Nephron progenitor cell (in vitro differentiated cells): Measurements from ENCODE around the gene C1QL1.

ENCODE experiments used
- DNase-seq: peaks from one replicate; pipeline ENCODE4 v3.0.0; 2021
- H3K27ac Mint-ChIP-seq: 2 replicates; pipeline ENCODE4 v1.8.0; 2021; ENCODE audit warnings: mild to moderate bottlenecking, moderate library complexity, mixed read lengths
- H3K27me3 Mint-ChIP-seq: 2 replicates; pipeline ENCODE4 v1.8.0; 2021; ENCODE audit warnings: mild to moderate bottlenecking, low read depth, mixed read lengths; ENCODE audit not compliant: poor library complexity
- H3K36me3 Mint-ChIP-seq: 2 replicates; pipeline ENCODE4 v1.8.0; 2021; ENCODE audit warnings: low read depth, mixed read lengths
- H3K4me1 Mint-ChIP-seq: 2 replicates; pipeline ENCODE4 v1.8.0; 2021; ENCODE audit warnings: mixed read lengths
- H3K4me3 Mint-ChIP-seq: 2 replicates; pipeline ENCODE4 v1.8.0; 2021; ENCODE audit warnings: mild to moderate bottlenecking, moderate library complexity, mixed read lengths
- H3K9me3 Mint-ChIP-seq: 2 replicates; pipeline ENCODE4 v1.8.0; 2021; ENCODE audit warnings: mild to moderate bottlenecking, moderate library complexity, mixed read lengths
- CTCF ChIP-seq: fragments of 200-600 bp; sonication (generic); IDR thresholded peaks from 2 replicates; pipeline ENCODE4 v1.5.0; 2021; ENCODE audit warnings: antibody characterized with exemption

C1QL1 gene

GRCh38 chr17:44932096-44932786 is 35.9 kb downstream of the C1QL1 start:
- Mint-ChIP-seq H3K27me3 (no peaks in the 10 kb centered on the region), H3K4me3 (no peak overlapping the region), H3K9me3 (no peaks in the 10 kb centered on the region), H3K4me1 (no peaks in the 10 kb centered on the region), H3K27ac (peak overlapping the region; percentile 89), H3K36me3 (peaks cover 41% of the 10 kb centered on the region)
- DNase-seq = no peak
- TF ChIP-seq CTCF = no peak

GRCh38 chr17:44931376-44931775 is 36.7 kb downstream of the C1QL1 start:
- no peak for DNase-seq
- Mint-ChIP-seq H3K27ac (no peak overlapping the region), H3K4me1 (no peaks in the 10 kb centered on the region), H3K4me3 (no peak overlapping the region), H3K27me3 (no peaks in the 10 kb centered on the region), H3K9me3 (no peaks in the 10 kb centered on the region), H3K36me3 (peaks cover 38% of the 10 kb centered on the region)
- TF ChIP-seq CTCF = no peak

GRCh38 chr17:44930667-44931066 is 37.4 kb downstream of the C1QL1 start:
- no peak overlapping the region for H3K4me3 Mint-ChIP-seq
- no peak for TF ChIP-seq CTCF
- no peaks in the 10 kb centered on the region for H3K9me3 Mint-ChIP-seq
- H3K36me3 Mint-ChIP-seq = peaks cover 43% of the 10 kb centered on the region
- no peaks in the 10 kb centered on the region for H3K4me1 Mint-ChIP-seq
- no peaks in the 10 kb centered on the region for H3K27me3 Mint-ChIP-seq
- H3K27ac Mint-ChIP-seq = peak overlapping the region; percentile 45
- no peak for DNase-seq

- DNase-seq = no peak
- Mint-ChIP-seq H3K4me3 (no peak overlapping the region), H3K27me3 (no peaks in the 10 kb centered on the region), H3K9me3 (no peaks in the 10 kb centered on the region), H3K27ac (no peak overlapping the region), H3K4me1 (no peaks in the 10 kb centered on the region), H3K36me3 (peaks cover 41% of the 10 kb centered on the region)
- no peak for TF ChIP-seq CTCF
Observed at GRCh38 chr17:44928950-44929720, 39.0 kb downstream of the C1QL1 start.

- Mint-ChIP-seq H3K4me3 (no peak overlapping the region), H3K27ac (no peak overlapping the region), H3K36me3 (peaks cover 41% of the 10 kb centered on the region), H3K27me3 (no peaks in the 10 kb centered on the region), H3K4me1 (peaks cover under 1% of the 10 kb centered on the region), H3K9me3 (no peaks in the 10 kb centered on the region)
- no peak for DNase-seq
- no peak for TF ChIP-seq CTCF
Observed at GRCh38 chr17:44928136-44928535, 40.0 kb downstream of the C1QL1 start.

- TF ChIP-seq CTCF = no peak
- Mint-ChIP-seq H3K4me1 (peaks cover 5% of the 10 kb centered on the region), H3K36me3 (peaks cover 41% of the 10 kb centered on the region), H3K27me3 (no peaks in the 10 kb centered on the region), H3K4me3 (no peak overlapping the region), H3K27ac (no peak overlapping the region), H3K9me3 (no peaks in the 10 kb centered on the region)
- DNase-seq = no peak
Observed at GRCh38 chr17:44927696-44928095, 40.4 kb downstream of the C1QL1 start.
